ENCODE measurements around the gene PCDHB13.

DNA sequence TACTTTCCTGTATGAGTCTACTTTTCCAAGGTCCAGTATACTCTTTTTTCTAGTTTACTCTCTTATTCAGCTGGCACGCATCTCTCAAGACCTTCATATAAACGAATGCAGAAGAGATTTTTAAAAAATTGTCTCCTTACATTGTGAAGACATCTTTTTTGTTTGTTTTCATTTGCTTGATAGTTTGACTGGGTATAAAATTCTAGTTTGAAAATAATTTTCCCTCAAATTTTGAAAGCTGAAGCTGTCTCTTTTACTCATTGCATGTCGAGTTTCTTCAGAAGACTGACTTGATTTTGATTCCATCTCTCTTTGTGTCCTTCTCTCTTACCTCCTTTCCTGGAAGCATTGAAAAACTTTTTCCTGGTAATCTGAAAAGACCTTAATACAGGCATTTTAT, 17.4 kb upstream of the PCDHB13 start:
- TF ChIP-seq, protein P1, sequence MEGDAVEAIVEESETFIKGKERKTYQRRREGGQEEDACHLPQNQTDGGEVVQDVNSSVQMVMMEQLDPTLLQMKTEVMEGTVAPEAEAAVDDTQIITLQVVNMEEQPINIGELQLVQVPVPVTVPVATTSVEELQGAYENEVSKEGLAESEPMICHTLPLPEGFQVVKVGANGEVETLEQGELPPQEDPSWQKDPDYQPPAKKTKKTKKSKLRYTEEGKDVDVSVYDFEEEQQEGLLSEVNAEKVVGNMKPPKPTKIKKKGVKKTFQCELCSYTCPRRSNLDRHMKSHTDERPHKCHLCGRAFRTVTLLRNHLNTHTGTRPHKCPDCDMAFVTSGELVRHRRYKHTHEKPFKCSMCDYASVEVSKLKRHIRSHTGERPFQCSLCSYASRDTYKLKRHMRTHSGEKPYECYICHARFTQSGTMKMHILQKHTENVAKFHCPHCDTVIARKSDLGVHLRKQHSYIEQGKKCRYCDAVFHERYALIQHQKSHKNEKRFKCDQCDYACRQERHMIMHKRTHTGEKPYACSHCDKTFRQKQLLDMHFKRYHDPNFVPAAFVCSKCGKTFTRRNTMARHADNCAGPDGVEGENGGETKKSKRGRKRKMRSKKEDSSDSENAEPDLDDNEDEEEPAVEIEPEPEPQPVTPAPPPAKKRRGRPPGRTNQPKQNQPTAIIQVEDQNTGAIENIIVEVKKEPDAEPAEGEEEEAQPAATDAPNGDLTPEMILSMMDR (conservative IDR thresholded peaks at IDR 0.05 in 1 of 2, IDR thresholded peaks at IDR 0.05 in 1 of 2; ENCODE audit: low read depth in 1 of 2, low read length in 2 of 2) = no peak
- TF ChIP-seq EZH2 (IDR thresholded peaks at IDR 0.05; ENCODE audit: low read length, missing control alignments) = no peak

Measured in fibroblast of lung (primary cell).